WTC11 (cell line): ENCODE measurements around the gene SRSF8. TPM values are rescaled to one million over a fixed set of nuclear protein-coding genes. Genes with fewer than 3 reads are reported as not detected.

Experiments used
- ATAC-seq: fragments of 200-7000 bp; cut with Tn5 transposase; 2 replicates; pipeline ENCODE4 v1.10.0; 2021; ENCODE audit warnings: mild to moderate bottlenecking, moderate library complexity
- CTCF ChIA-PET: fragments of 300-600 bp; sonication (Branson Sonifier 250); formaldehyde crosslinking; loops from one replicate; lab custom pipeline; 2021; ENCODE audit warnings: antibody characterized with exemption; lab: Charles Lee
- POLR2A ChIA-PET: fragments of 350-600 bp; sonication (Branson Sonifier 250); formaldehyde crosslinking; loops from one replicate; lab custom pipeline; 2021; ENCODE audit warnings: antibody characterized with exemption; lab: Charles Lee
- DNase-seq: peaks from one replicate; pipeline ENCODE4 v3.0.0; 2021; ENCODE audit warnings: low spot score
- H3K27ac Mint-ChIP-seq: 2 replicates; pipeline ENCODE4 v1.8.0; 2021; ENCODE audit warnings: mixed read lengths
- H3K27me3 Mint-ChIP-seq: 2 replicates; pipeline ENCODE4 v1.8.0; 2021; ENCODE audit warnings: low read depth, mild to moderate bottlenecking, moderate library complexity, mixed read lengths
- H3K36me3 Mint-ChIP-seq: 2 replicates; pipeline ENCODE4 v1.8.0; 2021; ENCODE audit warnings: mixed read lengths
- H3K4me1 Mint-ChIP-seq: 2 replicates; pipeline ENCODE4 v1.8.0; 2022; ENCODE audit warnings: mixed read lengths
- H3K4me3 Mint-ChIP-seq: 2 replicates; pipeline ENCODE4 v1.8.0; 2021; ENCODE audit warnings: mild to moderate bottlenecking, moderate library complexity, mixed read lengths
- H3K9me3 Mint-ChIP-seq: 2 replicates; pipeline ENCODE4 v1.8.0; 2021; ENCODE audit warnings: mixed read lengths
- AFF4 ChIP-seq: sonication (generic); formaldehyde crosslinking; IDR thresholded peaks from 2 replicates; pipeline ENCODE4 v1.8.1; 2023; ENCODE audit warnings: mild to moderate bottlenecking, missing genetic modification reagents, borderline replicate concordance
- CREB1 ChIP-seq: sonication (generic); formaldehyde crosslinking; IDR thresholded peaks from 2 replicates; pipeline ENCODE4 v1.8.0; 2023; ENCODE audit warnings: mild to moderate bottlenecking, missing genetic modification reagents
- CREM ChIP-seq: sonication (generic); formaldehyde crosslinking; IDR thresholded peaks from 2 replicates; pipeline ENCODE4 v1.8.1; 2022; ENCODE audit warnings: mild to moderate bottlenecking, missing genetic modification reagents, moderate library complexity
- ESRRA ChIP-seq: sonication (generic); formaldehyde crosslinking; IDR thresholded peaks from 2 replicates; pipeline ENCODE4 v1.8.1; 2022; ENCODE audit warnings: mild to moderate bottlenecking, missing genetic modification reagents, borderline replicate concordance
- ETV6 ChIP-seq: sonication (generic); formaldehyde crosslinking; IDR thresholded peaks from 2 replicates; pipeline ENCODE4 v1.8.1; 2022; ENCODE audit warnings: mild to moderate bottlenecking, missing genetic modification reagents
- MXD4 ChIP-seq: fragments of 250-450 bp; sonication (Bioruptor Pico); IDR thresholded peaks from 2 replicates; pipeline ENCODE4 v1.8.0; 2021; ENCODE audit warnings: mild to moderate bottlenecking, moderate library complexity, borderline replicate concordance
- NFE2L1 ChIP-seq: sonication (generic); formaldehyde crosslinking; IDR thresholded peaks from 2 replicates; pipeline ENCODE4 v1.8.1; 2023; ENCODE audit warnings: missing genetic modification reagents
- NFYB ChIP-seq: sonication (generic); formaldehyde crosslinking; conservative IDR thresholded peaks from 2 replicates; pipeline ENCODE4 v1.8.0; 2022; ENCODE audit warnings: low read depth, missing genetic modification reagents
- SMAD4 ChIP-seq: sonication (generic); formaldehyde crosslinking; IDR thresholded peaks from 2 replicates; pipeline ENCODE4 v1.8.0; 2022; ENCODE audit warnings: mild to moderate bottlenecking, missing genetic modification reagents
- ZNF219 ChIP-seq: sonication (generic); formaldehyde crosslinking; IDR thresholded peaks from 2 replicates; pipeline ENCODE4 v1.8.0; 2023; ENCODE audit warnings: missing genetic modification reagents, mild to moderate bottlenecking, borderline replicate concordance
- total RNA-seq: library from RNA; stranded (reverse); gene quantifications from 3 replicates; pipeline ENCODE4 v1.2.3, GENCODE V29; 2021
- TF ChIP-seq, protein P1 (sequence below): sonication (generic); formaldehyde crosslinking; conservative IDR thresholded peaks from 2 replicates; pipeline ENCODE4 v1.8.1; 2022; ENCODE audit warnings: mild to moderate bottlenecking, missing genetic modification reagents
- TF ChIP-seq, protein P2 (sequence below): sonication (generic); formaldehyde crosslinking; IDR thresholded peaks from 2 replicates; pipeline ENCODE4 v1.8.0; 2023; ENCODE audit warnings: missing genetic modification reagents, mild to moderate bottlenecking, borderline replicate concordance
- TF ChIP-seq, protein P3 (sequence below): sonication (generic); formaldehyde crosslinking; IDR thresholded peaks from 2 replicates; pipeline ENCODE4 v1.8.0; 2022; ENCODE audit warnings: mild to moderate bottlenecking, missing genetic modification reagents
- TF ChIP-seq, protein P4 (sequence below): sonication (generic); formaldehyde crosslinking; IDR thresholded peaks from 2 replicates; pipeline ENCODE4 v1.8.1; 2022; ENCODE audit warnings: mild to moderate bottlenecking, missing genetic modification reagents, moderate library complexity, borderline replicate concordance

SRSF8 gene
- total RNA-seq, 1 experiment from 2014 or later = 20.9 TPM

- H3K27ac Mint-ChIP-seq = no peak overlapping the region
- POLR2A ChIA-PET = interaction anchor here (0.5 kb wide), 1 partner anchor 1066 kb away, joined by 3 read pairs; no protein-coding TSS in a partner anchor
- ATAC-seq (no peak), DNase-seq (no peak)
- CTCF ChIA-PET = interaction anchor here (1.3 kb wide), 1 partner anchor 35 kb away, joined by 5 read pairs; no protein-coding TSS in a partner anchor
- H3K27me3 Mint-ChIP-seq = no peaks in the 10 kb centered on the region; the same call in 1 of the 2 replicates
- H3K9me3 Mint-ChIP-seq = no peaks in the 10 kb centered on the region
- H3K36me3 Mint-ChIP-seq = no peaks in the 10 kb centered on the region
- H3K4me3 Mint-ChIP-seq = no peak overlapping the region
- peaks cover 14% of the 10 kb centered on the region for H3K4me1 Mint-ChIP-seq
- TF ChIP-seq NFE2L1 (CRISPR knock-in tag) (no peak), ZNF219 (CRISPR knock-in tag) (no peak), CREM (CRISPR knock-in tag) (no peak), MXD4 (CRISPR knock-in tag) (no peak), NFYB (CRISPR knock-in tag) (no peak), AFF4 (CRISPR knock-in tag) (no peak)
- TF ChIP-seq, protein P1, sequence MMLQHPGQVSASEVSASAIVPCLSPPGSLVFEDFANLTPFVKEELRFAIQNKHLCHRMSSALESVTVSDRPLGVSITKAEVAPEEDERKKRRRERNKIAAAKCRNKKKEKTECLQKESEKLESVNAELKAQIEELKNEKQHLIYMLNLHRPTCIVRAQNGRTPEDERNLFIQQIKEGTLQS (CRISPR knock-in tag) = no peak
These were observed 6.2 kb downstream of the SRSF8 start for GRCh38 chr11:95072948-95073347.

DNA sequence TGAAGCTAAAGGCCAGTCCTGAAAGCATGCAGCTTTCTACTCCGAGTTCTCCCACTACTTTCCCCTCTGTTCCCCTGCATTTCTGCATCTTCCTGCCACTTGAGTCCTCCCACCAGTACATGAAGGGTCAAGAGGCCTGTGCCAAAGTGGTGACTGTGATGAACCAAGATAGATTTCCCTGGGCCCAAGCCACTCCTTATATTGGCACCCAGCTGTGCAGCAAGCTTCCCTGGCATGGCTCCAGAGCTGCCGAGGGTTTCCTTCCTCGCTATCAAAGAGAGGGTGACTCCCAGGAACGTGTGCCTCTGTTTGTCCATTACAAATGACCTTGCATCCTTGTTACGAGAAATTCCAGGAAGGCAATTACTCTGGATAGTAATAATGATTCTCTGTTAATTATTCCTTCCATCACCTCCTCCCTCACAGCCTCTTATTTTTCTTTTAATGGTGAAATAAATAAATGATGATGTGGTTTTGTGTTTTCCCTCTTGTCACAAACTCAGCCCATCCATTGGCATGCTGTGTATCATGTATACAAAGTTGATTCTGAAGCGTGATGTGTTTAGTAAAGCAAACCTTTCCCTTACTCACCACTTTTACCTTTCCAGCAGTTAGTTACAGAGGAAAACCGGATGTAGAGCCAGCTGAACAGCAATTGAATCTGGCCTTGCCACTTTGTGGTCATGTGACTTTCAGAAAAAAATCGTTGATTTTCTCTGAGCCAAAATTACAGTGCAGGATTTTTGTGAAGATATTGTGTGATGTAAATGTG, 8.3 kb downstream of the SRSF8 start:
- TF ChIP-seq ESRRA (CRISPR knock-in tag) (no peak), ETV6 (no peak), SMAD4 (CRISPR knock-in tag) (no peak), CREB1 (no peak)
- TF ChIP-seq, protein P2, sequence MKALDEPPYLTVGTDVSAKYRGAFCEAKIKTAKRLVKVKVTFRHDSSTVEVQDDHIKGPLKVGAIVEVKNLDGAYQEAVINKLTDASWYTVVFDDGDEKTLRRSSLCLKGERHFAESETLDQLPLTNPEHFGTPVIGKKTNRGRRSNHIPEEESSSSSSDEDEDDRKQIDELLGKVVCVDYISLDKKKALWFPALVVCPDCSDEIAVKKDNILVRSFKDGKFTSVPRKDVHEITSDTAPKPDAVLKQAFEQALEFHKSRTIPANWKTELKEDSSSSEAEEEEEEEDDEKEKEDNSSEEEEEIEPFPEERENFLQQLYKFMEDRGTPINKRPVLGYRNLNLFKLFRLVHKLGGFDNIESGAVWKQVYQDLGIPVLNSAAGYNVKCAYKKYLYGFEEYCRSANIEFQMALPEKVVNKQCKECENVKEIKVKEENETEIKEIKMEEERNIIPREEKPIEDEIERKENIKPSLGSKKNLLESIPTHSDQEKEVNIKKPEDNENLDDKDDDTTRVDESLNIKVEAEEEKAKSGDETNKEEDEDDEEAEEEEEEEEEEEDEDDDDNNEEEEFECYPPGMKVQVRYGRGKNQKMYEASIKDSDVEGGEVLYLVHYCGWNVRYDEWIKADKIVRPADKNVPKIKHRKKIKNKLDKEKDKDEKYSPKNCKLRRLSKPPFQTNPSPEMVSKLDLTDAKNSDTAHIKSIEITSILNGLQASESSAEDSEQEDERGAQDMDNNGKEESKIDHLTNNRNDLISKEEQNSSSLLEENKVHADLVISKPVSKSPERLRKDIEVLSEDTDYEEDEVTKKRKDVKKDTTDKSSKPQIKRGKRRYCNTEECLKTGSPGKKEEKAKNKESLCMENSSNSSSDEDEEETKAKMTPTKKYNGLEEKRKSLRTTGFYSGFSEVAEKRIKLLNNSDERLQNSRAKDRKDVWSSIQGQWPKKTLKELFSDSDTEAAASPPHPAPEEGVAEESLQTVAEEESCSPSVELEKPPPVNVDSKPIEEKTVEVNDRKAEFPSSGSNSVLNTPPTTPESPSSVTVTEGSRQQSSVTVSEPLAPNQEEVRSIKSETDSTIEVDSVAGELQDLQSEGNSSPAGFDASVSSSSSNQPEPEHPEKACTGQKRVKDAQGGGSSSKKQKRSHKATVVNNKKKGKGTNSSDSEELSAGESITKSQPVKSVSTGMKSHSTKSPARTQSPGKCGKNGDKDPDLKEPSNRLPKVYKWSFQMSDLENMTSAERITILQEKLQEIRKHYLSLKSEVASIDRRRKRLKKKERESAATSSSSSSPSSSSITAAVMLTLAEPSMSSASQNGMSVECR = no peak
- TF ChIP-seq, protein P3, sequence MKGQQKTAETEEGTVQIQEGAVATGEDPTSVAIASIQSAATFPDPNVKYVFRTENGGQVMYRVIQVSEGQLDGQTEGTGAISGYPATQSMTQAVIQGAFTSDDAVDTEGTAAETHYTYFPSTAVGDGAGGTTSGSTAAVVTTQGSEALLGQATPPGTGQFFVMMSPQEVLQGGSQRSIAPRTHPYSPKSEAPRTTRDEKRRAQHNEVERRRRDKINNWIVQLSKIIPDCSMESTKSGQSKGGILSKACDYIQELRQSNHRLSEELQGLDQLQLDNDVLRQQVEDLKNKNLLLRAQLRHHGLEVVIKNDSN (CRISPR knock-in tag) = no peak
- TF ChIP-seq, protein P4, sequence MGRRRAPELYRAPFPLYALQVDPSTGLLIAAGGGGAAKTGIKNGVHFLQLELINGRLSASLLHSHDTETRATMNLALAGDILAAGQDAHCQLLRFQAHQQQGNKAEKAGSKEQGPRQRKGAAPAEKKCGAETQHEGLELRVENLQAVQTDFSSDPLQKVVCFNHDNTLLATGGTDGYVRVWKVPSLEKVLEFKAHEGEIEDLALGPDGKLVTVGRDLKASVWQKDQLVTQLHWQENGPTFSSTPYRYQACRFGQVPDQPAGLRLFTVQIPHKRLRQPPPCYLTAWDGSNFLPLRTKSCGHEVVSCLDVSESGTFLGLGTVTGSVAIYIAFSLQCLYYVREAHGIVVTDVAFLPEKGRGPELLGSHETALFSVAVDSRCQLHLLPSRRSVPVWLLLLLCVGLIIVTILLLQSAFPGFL (CRISPR knock-in tag) = no peak
- ChIA-PET POLR2A (interaction anchor here (0.7 kb wide), 1 partner anchor 14 kb away, joined by 3 read pairs; the partner anchor contains the start of gene ENDOD1), CTCF (interaction anchor here (1.0 to 1.2 kb wide), 3 partner anchors 15 to 77 kb away, joined by 3 to 5 read pairs (median 4); partner anchors contain the start of gene ENDOD1)
- ATAC-seq = no peak
- no peak overlapping the region for H3K27ac Mint-ChIP-seq
- no peak for DNase-seq
- H3K27me3 Mint-ChIP-seq = no peaks in the 10 kb centered on the region; the same call in 1 of the 2 replicates
- H3K4me3 Mint-ChIP-seq = no peak overlapping the region
- no peaks in the 10 kb centered on the region for H3K36me3 Mint-ChIP-seq
- H3K9me3 Mint-ChIP-seq = no peaks in the 10 kb centered on the region
- 0 out of 2 replicates have a peak, but pooled peaks cover 2% of the 10 kb centered on the region for H3K4me1 Mint-ChIP-seq
